Caco-2 (cell line): ENCODE measurements around the gene MNAT1. TPM values are rescaled to one million over a fixed set of nuclear protein-coding genes. Genes with fewer than 3 reads are reported as not detected.

Experiments
- BruUV-seq: library from RNA; stranded (reverse); fragments of 400-500 nt; replicated peaks from 2 replicates; lab custom pipeline; 2021; lab: Mats Ljungman, UMichigan
- CTCF ChIA-PET: fragments of 300-600 bp; sonication (Branson Sonifier 250); formaldehyde crosslinking; loops from one replicate; lab custom pipeline; 2022; ENCODE audit warnings: antibody characterized with exemption; lab: Charles Lee
- POLR2A ChIA-PET: fragments of 300-600 bp; sonication (Branson Sonifier 250); formaldehyde crosslinking; loops from one replicate; lab custom pipeline; 2022; ENCODE audit warnings: antibody characterized with exemption; lab: Charles Lee
- DNase-seq, 2 experiments: peaks; one replicate each; pipeline versions ENCODE4 v3.0.0 to v3.0.0-alpha.2; 2020 to 2022
- H3K27me3 ChIP-seq: replicated peaks from 2 replicates; pipeline ENCODE4 v1.6.0; 2011; ENCODE audit warnings: low read length; ENCODE audit not compliant: control insufficient read depth, insufficient read depth
- H3K36me3 ChIP-seq: 2 replicates; pipeline ENCODE4 v1.5.1; 2011; ENCODE audit warnings: low read length; ENCODE audit not compliant: control insufficient read depth, insufficient read depth
- H3K4me1 ChIP-seq: fragments of 250-450 bp; sonication (Bioruptor Pico); 2 replicates; pipeline ENCODE4 v1.5.1; 2020; ENCODE audit warnings: mild to moderate bottlenecking
- H3K4me3 ChIP-seq: 2 replicates; pipeline ENCODE4 v1.5.1; 2011; ENCODE audit warnings: low read depth, mild to moderate bottlenecking, control low read depth, low read length
- H3K9me3 ChIP-seq: fragments of 250-450 bp; sonication (Bioruptor Pico); 2 replicates; pipeline ENCODE4 v1.5.1; 2020; ENCODE audit warnings: mild to moderate bottlenecking, moderate library complexity
- H3K27ac Mint-ChIP-seq: one replicate; pipeline ENCODE4 v1.8.0; 2022; ENCODE audit warnings: mixed read lengths; ENCODE audit not compliant: unreplicated experiment
- H3K27me3 Mint-ChIP-seq: one replicate; pipeline ENCODE4 v1.8.0; 2022; ENCODE audit warnings: mixed read lengths; ENCODE audit not compliant: insufficient read depth, unreplicated experiment
- H3K36me3 Mint-ChIP-seq: one replicate; pipeline ENCODE4 v1.8.0; 2022; ENCODE audit warnings: mild to moderate bottlenecking, mixed read lengths; ENCODE audit not compliant: insufficient read depth, unreplicated experiment
- H3K4me1 Mint-ChIP-seq: one replicate; pipeline ENCODE4 v1.8.0; 2022; ENCODE audit warnings: low read depth, mixed read lengths; ENCODE audit not compliant: unreplicated experiment
- H3K4me3 Mint-ChIP-seq: one replicate; pipeline ENCODE4 v1.8.0; 2022; ENCODE audit warnings: mild to moderate bottlenecking, moderate library complexity, mixed read lengths; ENCODE audit not compliant: unreplicated experiment
- H3K9me3 Mint-ChIP-seq: one replicate; pipeline ENCODE4 v1.8.0; 2022; ENCODE audit warnings: mixed read lengths; ENCODE audit not compliant: unreplicated experiment
- CTCF ChIP-seq, 2 experiments: fragments of 200-600 bp in 1 of 2; IDR thresholded peaks; 1 replicate in 1 of 2; 2 replicates in 1 of 2; pipeline versions ENCODE4 v1.5.1 to v1.8.0; 2011 to 2022; ENCODE audit warnings: antibody characterized with exemption in 1 of 2, control low read depth in 1 of 2, inconsistent platforms in 1 of 2, low read depth in 1 of 2, low read length in 1 of 2, mild to moderate bottlenecking in 1 of 2, moderate library complexity in 1 of 2; ENCODE audit not compliant: insufficient read depth in 1 of 2, severe bottlenecking in 1 of 2, unreplicated experiment in 1 of 2
- intact Hi-C: fragments of 100-400 bp; cut with micrococcal nuclease; formaldehyde crosslinking; loops from one replicate; pipeline ENCODE4 v1.10.0; 2022; ENCODE audit not compliant: unreplicated experiment
- total RNA-seq: library from RNA; stranded (reverse); gene quantifications from 2 replicates; pipeline ENCODE4 v1.2.3, GENCODE V29; 2022

The MNAT1 gene
- total RNA-seq, 1 experiment from 2014 or later: 36.4 TPM

GRCh38 chr14:60756847-60757246 lies 22.3 kb downstream of the MNAT1 start:
- no peak for TF ChIP-seq CTCF (IDR thresholded peaks at IDR 0.05; ENCODE audit: insufficient read depth in 1 of 2, low read depth in 1 of 2, low read length in 1 of 2, severe bottlenecking in 1 of 2, unreplicated experiment in 1 of 2)
- POLR2A ChIA-PET: no interaction called here
- Mint-ChIP-seq H3K27ac (no peak overlapping the region), H3K9me3 (no peaks in the 10 kb centered on the region), H3K4me3 (no peak overlapping the region), H3K4me1 (no peaks in the 10 kb centered on the region), H3K27me3 (no peaks in the 10 kb centered on the region), H3K36me3 (no peaks in the 10 kb centered on the region)
- CTCF ChIA-PET: no interaction called here
- DNase-seq: no peak
- no TSS peak for BruUV-seq
- H3K4me3 ChIP-seq: no peak overlapping the region
- H3K27me3 ChIP-seq: no peaks in the 10 kb centered on the region
- no peaks in the 10 kb centered on the region for H3K9me3 ChIP-seq
- intact Hi-C loops: no loop called here
- no peaks in the 10 kb centered on the region for H3K4me1 ChIP-seq
- no peaks in the 10 kb centered on the region for H3K36me3 ChIP-seq

- BruUV-seq: no TSS peak
- Mint-ChIP-seq H3K27me3 (no peaks in the 10 kb centered on the region), H3K36me3 (no peaks in the 10 kb centered on the region), H3K4me3 (no peak overlapping the region), H3K9me3 (no peaks in the 10 kb centered on the region), H3K4me1 (no peaks in the 10 kb centered on the region), H3K27ac (no peak overlapping the region)
- no peaks in the 10 kb centered on the region for H3K27me3 ChIP-seq
- ChIA-PET POLR2A (no interaction called here), CTCF (no interaction called here)
- H3K4me3 ChIP-seq: no peak overlapping the region
- DNase-seq: no peak
- H3K36me3 ChIP-seq: no peaks in the 10 kb centered on the region
- TF ChIP-seq CTCF (IDR thresholded peaks at IDR 0.05; ENCODE audit: insufficient read depth in 1 of 2, low read depth in 1 of 2, low read length in 1 of 2, severe bottlenecking in 1 of 2, unreplicated experiment in 1 of 2): no peak
- intact Hi-C loops: no loop called here
- H3K4me1 ChIP-seq: no peaks in the 10 kb centered on the region
- H3K9me3 ChIP-seq: no peaks in the 10 kb centered on the region
Observed at GRCh38 chr14:60757567-60758002, 23.0 kb downstream of the MNAT1 start.

- no peaks in the 10 kb centered on the region for H3K4me1 Mint-ChIP-seq
Observed at GRCh38 chr14:60758885-60759284, 24.3 kb downstream of the MNAT1 start.

More at GRCh38 chr14:60758885-60759284, 24.3 kb downstream of the MNAT1 start:
- intact Hi-C loops: no loop called here
- ChIA-PET POLR2A (no interaction called here), CTCF (no interaction called here)
- no peak overlapping the region for H3K4me3 Mint-ChIP-seq
- H3K9me3 Mint-ChIP-seq: no peaks in the 10 kb centered on the region
- no peaks in the 10 kb centered on the region for H3K36me3 Mint-ChIP-seq
- DNase-seq: no peak
- Histone ChIP-seq H3K36me3 (no peaks in the 10 kb centered on the region), H3K4me1 (no peaks in the 10 kb centered on the region), H3K4me3 (no peak overlapping the region), H3K27me3 (no peaks in the 10 kb centered on the region), H3K9me3 (no peaks in the 10 kb centered on the region)
- no peak overlapping the region for H3K27ac Mint-ChIP-seq
- no peaks in the 10 kb centered on the region for H3K27me3 Mint-ChIP-seq
- no peak for TF ChIP-seq CTCF (IDR thresholded peaks at IDR 0.05; ENCODE audit: insufficient read depth in 1 of 2, low read depth in 1 of 2, low read length in 1 of 2, severe bottlenecking in 1 of 2, unreplicated experiment in 1 of 2)
- no TSS peak for BruUV-seq
